T follicular helper cell (primary cell): ENCODE data around the gene VWA3B.

Experiments used
- DNase-seq: peaks from one replicate; pipeline ENCODE4 v3.0.0-alpha.2; 2020; ENCODE audit warnings: low read depth

Gene VWA3B

DNA sequence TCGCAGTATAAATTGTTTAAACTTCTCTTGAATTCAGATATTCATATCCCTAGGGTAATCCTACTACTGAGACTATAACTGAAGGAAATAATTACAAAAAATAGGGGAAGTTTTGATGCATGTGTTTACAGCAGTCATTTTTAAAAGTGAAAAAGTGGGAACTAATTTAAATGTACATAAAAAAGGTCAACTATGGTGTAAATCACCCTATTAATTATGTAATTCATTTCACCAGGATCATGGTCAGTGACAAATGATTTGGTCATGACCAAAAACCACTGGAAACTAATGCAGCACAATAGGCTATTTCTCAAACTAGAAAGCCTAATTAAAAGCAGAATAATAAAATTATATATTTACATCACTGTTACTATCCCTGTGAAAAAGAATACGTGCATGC, 254.3 kb downstream of the VWA3B start:
- DNase-seq, result no peak

DNA sequence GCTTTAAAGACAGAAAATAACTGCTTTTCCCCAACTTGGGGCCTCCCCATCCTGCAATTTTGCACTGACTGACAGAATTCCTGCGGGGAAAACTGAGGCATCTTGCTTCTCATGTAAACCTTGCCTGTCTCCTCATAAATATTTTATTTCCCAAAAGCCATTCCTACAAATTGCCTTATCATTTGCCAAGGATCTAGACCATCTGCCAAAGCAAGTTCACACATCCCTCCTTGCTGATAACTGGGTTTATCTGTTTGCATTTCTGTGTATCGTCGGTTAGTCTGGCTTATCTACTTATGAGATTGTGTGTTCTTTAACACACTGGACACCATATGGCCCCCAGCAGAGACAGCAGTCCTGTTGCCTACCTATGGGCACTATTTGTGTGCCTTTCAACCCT, 256.3 kb downstream of the VWA3B start:
- DNase-seq, result no peak

DNA sequence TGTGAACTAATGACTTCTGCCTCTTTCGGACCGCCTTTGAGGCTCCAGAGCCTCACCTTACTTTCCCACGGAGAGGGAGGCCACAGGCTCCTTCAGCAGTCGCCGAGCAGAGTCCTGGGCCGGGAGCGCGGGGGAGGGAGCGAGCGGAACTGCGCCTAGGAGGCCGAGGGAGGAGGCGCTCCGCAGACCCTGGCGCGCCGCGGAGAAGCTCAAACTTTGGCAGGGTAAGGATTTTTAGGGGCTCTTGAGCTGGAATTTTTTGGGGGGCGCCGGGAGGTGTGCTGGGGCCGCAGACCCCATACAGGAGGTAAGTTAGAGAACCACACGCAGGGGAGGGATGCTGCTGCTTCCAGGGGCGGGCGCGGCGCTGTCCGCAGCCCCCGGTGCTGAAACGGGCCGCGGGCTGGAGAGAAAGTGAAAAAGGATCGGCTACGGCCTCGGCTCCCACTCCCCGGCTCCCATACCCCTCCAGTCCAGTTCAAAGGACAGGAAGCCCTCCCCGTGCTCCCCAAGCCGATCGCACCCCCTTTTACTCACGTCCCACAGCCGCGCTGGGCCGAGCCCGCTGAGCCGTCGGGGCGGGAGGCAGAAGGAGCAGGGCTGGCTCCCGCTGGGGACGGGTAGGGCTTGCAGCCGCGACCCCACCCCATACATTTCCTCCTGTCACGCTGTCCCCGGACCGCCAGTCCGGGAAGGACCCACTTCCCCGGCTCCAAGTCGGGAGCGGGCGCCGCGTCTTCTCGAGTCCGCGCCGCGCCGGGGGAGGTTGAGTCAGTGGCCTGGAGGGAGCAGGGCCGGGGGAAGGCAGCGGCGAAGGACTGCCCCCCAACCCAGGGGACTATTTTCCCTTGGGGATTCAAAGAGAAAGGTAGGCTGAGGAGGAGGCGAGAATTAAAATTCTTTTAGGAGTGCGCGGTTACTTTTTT, 259.6 kb downstream of the VWA3B start, which contains the start of gene CNGA3:
CNGA3 (plus strand) TSS at position 146 of the 926 bp plus-strand sequence. CDS start 23,520 bp downstream, outside the sequence.
- DNase-seq, result no peak

DNA sequence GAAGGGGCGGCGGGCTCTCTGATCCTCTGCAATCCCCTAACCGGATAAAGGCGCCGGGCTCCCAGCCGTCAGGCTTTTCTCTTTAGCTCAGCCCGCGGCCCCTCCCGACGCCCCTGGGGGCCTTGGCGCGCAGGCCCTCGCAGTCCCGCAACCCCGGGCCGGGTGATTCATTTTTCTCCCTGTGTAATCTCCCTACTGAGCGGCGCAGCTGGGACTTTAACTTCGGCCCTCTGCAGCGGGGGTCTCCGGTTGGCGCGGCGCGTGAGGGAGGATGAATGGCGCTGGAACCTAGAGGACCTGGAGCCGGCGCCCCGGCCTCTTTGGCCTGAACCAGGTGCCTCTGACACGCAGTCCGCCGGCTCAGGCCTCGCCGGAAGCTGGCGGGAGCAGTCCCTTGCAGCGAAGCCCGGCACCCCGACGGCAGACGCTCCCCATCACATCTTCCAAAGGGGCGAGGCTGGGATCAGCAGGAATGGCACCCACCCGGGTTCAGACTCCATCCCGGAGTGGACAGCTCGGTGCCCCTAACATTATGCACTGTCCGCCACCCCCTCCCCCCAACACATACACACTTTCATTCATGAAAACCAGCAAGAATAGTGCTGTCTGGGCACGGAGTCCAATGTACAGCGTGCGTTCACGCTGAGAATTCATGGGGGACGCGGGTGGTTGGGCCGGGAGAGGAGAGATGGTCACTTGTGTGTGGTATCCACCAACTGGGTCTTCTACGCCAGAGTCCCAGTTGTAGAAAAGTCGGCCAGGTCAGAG, 260.5 kb downstream of the VWA3B start:
- DNase-seq, result no peak

DNA sequence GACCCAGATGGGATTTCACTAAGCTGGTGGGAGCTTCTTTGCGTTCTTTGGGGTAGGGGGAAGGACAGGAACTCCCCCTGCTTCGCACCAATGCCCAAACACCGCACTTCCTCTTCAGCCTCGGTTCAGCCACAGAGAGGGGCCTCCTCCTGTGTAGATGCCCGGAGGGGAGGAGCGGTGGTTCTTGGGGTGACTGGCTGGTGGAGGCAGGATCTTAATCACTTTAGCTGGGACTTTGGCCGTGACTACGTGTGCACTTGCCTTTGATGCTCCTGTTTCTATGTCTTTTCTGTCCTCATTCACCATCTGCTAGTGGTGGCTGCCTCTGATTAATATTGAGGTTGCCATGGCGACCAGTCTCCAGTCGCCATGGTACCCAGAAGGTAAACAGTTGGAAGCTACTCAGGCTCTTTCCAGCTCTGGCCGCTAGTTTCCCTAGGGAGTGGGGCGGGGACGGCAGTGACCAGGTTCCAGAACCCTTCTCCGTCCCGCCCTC, 261.1 kb downstream of the VWA3B start:
- no peak for DNase-seq

DNA sequence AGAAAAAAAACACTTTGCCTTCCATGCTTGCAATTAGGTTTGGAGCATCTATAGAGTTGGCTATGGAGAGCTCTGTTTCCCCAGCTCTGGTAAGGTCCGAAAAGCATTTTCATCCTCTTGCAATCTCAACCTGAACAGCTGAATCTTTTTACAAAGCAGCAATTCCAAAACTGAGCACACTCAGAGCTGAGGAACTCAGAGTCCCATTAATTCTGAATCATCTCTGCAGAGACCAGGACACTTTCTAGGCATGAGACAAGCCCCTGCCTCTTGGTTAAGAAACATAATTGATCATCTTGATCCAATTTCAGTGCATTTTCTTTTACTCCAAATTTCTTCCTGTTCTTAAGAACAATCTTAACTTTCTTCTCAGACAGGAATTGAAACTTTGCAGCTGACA, 263.4 kb downstream of the VWA3B start:
- no peak for DNase-seq

DNA sequence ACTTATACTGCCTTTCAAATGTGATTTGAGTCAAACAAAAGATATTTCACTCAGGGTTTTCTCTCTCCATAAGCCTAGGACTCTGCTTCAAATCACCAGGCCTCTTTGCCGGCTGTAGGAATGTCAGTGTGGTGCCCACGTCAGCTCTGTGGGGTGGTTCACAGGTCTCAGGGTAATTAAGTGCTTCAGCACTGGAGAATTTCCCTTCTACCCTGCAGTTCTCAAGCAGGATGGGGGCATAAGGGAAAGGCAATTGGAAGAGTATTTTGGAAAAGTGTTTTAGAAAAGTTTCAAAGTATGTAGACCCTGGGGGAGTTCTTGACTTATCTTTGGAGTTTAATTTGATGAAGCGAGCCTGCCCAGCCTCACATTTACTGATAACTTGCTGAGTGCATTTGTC, 268.9 kb downstream of the VWA3B start:
- no peak for DNase-seq

DNA sequence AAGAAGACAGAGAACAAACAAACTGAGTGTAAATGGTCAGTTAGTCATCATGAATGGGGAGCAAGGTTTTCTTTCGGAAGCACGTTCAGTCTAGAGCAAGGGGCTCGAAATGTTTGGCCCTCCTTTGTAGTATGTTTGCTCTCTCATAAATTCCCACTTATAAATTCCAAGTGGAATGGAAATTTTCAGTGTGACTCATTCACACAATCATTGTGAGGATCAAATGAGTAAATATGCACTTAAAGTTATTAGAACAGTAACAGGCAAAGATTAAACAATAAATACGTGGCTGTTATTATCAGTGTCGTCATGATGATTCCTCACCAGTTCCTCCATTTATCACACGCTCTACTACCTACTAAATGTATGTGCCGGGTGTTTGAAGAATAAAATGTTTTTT, 269.8 kb downstream of the VWA3B start:
- DNase-seq, result no peak

DNA sequence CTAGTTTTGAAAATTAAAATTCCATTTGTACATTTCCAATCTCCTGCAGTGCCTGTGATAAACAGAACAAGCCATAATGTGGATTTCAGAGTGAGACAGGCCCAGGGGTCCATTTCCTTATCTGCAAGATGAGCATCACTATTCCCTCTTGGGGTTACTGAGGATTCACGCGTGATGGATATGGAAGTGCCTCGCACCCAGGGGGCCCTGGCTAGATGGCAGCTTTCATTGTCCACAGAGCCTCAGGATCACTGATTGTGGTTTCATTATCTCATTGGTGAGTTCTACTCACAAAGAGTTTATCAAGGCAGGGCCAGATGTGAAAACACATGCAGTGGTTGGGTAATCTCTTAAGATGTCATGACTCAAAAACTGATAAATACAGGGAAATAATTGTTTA, 270.9 kb downstream of the VWA3B start:
- DNase-seq, result no peak

DNA sequence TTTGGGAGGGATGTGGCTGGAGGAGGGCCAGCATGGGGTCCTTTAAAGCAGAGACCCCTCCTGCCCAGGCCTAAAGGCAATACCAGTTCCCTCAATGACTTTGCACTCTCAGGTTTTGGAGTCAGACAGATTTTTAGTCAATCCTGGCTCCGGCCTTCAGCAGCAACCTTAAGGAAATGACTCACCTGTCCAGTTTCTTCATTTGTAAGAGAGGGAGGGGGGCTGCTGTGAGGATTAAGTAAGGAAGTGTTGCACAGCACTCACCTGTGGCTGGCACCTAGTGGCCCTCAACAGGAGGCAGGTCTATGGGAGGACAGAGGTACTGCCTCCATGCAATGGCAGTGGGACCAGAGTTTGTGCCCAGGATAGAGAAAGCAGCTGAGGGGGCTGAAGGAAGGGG, 273.0 kb downstream of the VWA3B start:
- DNase-seq, result no peak
